ENCODE measurements around the gene CST11. TPM values are rescaled to one million over a fixed set of nuclear protein-coding genes. Genes with fewer than 3 reads are reported as not detected.

CST11 gene
- total and polyA plus RNA-seq, 10 of the 15 experiments (the other 5 are each of a cell fraction or from before 2014, with no cell fraction given): 0.33 TPM; not detected in 9

- peaks cover 3% of the 10 kb centered on the region; the same call in 1 of the 2 replicates for H3K4me1 ChIP-seq (ENCODE audit: control insufficient read depth, insufficient read depth, low read length)
- in situ Hi-C loops (cut with MboI): no loop called here
- H3K27ac ChIP-seq (ENCODE audit: control insufficient read depth, insufficient read depth): no peak overlapping the region
- ChIA-PET RAD21 (ENCODE audit: unreplicated experiment) (interaction anchor here (0.9 to 3.5 kb wide), 4 partner anchors 92 to 168 kb away, joined by 3 to 15 read pairs (median 4); partner anchors contain the start of genes CST9 and NXT1), CTCF (interaction anchor here (1.0 to 4.1 kb wide), 14 partner anchors 12 to 751 kb away, joined by 3 to 44 read pairs (median 6); partner anchors contain the start of genes CST9 and NXT1), SMC1A (ENCODE audit: uncharacterized antibody, unreplicated experiment) (interaction anchor here (1.3 to 1.8 kb wide), 5 partner anchors 56 to 166 kb away, joined by 3 to 6 read pairs (median 5); no protein-coding TSS in a partner anchor), POLR2A (interaction anchor here (1.4 kb wide), 1 partner anchor 93 kb away, joined by 4 read pairs; no protein-coding TSS in a partner anchor)
- WGBS (ENCODE audit: insufficient coverage, insufficient replicate concordance, low lambda C conversion rate, missing lambda C conversion rate): 33% methylated on average over 5 of the region's 5 CpGs
- no peak for DNase-seq (ENCODE audit: low read depth, low spot score)
- no peak; the same call in 1 of the 3 replicates for ATAC-seq
- no peak for FAIRE-seq
- no peaks in the 10 kb centered on the region for H3K36me3 ChIP-seq (ENCODE audit: control insufficient read depth in 2 of 2, insufficient read depth in 2 of 2, low read length in 1 of 2)
- BruUV-seq (replicated peaks): no TSS peak
- TF ChIP-seq MEF2A (IDR thresholded peaks at IDR 0.05; ENCODE audit: insufficient read depth, low read depth, low read length) (no peak), ATF7 (IDR thresholded peaks at IDR 0.05; ENCODE audit: low read depth) (no peak), CTCF (IDR thresholded peaks at IDR 0.05 in 2 of 3, conservative IDR thresholded peaks at IDR 0.05 in 1 of 3; ENCODE audit: control insufficient read depth in 2 of 3, extremely low read depth in 1 of 3, insufficient read depth in 1 of 3, low read depth in 3 of 3, low read length in 3 of 3) (no peak), SMC3 (IDR thresholded peaks at IDR 0.05; ENCODE audit: borderline replicate concordance, low read length) (no peak), ZBTB33 (IDR thresholded peaks at IDR 0.05) (no peak)
- H3K9ac ChIP-seq (ENCODE audit: control insufficient read depth, insufficient read depth, low read length): no peak overlapping the region
- H4K20me1 ChIP-seq (ENCODE audit: control insufficient read depth, insufficient read depth): no peaks in the 10 kb centered on the region
- no peak overlapping the region for H3K4me2 ChIP-seq (ENCODE audit: control insufficient read depth, insufficient read depth)
- no peaks in the 10 kb centered on the region for H3K27me3 ChIP-seq (replicated peaks in 1 of 2; ENCODE audit: control insufficient read depth in 2 of 2, insufficient read depth in 2 of 2, low read length in 1 of 2)
- no peak overlapping the region for H3K4me3 ChIP-seq
- intact Hi-C loops (cut with micrococcal nuclease; ENCODE audit: unreplicated experiment): loop anchor here (5.0 kb wide), 1 partner anchor 225 kb away; no protein-coding TSS in a partner anchor
- no peak overlapping the region for H2AFZ ChIP-seq (ENCODE audit: control insufficient read depth, low read depth, low read length)
- no peaks in the 10 kb centered on the region for H3K9me3 ChIP-seq (replicated peaks; ENCODE audit: control insufficient read depth, insufficient read depth, low read length)
- H3K79me2 ChIP-seq (ENCODE audit: control insufficient read depth, insufficient read depth, low read length): no peaks in the 10 kb centered on the region
Measured at GRCh38 chr20:23442436-23442835, 10.2 kb downstream of the CST11 start.
